Endothelial cell of umbilical vein (primary cell): ENCODE results near the gene RAP2A.

ENCODE experiments used
- CTCF ChIP-seq, 2 donors: IDR thresholded peaks; 1 replicate in 1 of 2; 2 replicates in 1 of 2; pipeline ENCODE4 v1.5.1; 2011; ENCODE audit warnings: low read length in 2 of 2, mild to moderate bottlenecking in 2 of 2, moderate library complexity in 2 of 2, control low read depth in 1 of 2, inconsistent platforms in 1 of 2, low read depth in 1 of 2; ENCODE audit not compliant: insufficient read depth in 1 of 2; ENCODE audit errors: extremely low read depth in 1 of 2
- EZH2 ChIP-seq: IDR thresholded peaks from 2 replicates; pipeline ENCODE4 v1.6.1; 2012; ENCODE audit warnings: borderline replicate concordance, low read depth, mild to moderate bottlenecking, moderate library complexity, low read length, inconsistent platforms; ENCODE audit not compliant: severe bottlenecking
- FOS ChIP-seq: IDR thresholded peaks from 2 replicates; pipeline ENCODE4 v1.6.1; 2011; ENCODE audit warnings: mild to moderate bottlenecking, low read length, moderate library complexity, borderline replicate concordance; ENCODE audit not compliant: insufficient read depth
- MAX ChIP-seq: IDR thresholded peaks from 2 replicates; pipeline ENCODE4 v1.6.1; 2011; ENCODE audit not compliant: insufficient read depth, insufficient read length
- POLR2A ChIP-seq: IDR thresholded peaks from 2 replicates; pipeline ENCODE4 v1.6.1; 2012; ENCODE audit warnings: low read depth, mild to moderate bottlenecking, control low read depth, low read length
- POLR2AphosphoS5 ChIP-seq: IDR thresholded peaks from 2 replicates; pipeline ENCODE4 v1.6.1; 2012; ENCODE audit warnings: low read depth, mild to moderate bottlenecking, control low read depth, low read length, moderate library complexity; ENCODE audit not compliant: insufficient read depth

GRCh38 chr13:97492684-97493371, 58.9 kb downstream of the RAP2A start:
- TF ChIP-seq CTCF (IDR thresholded peaks at IDR 0.05; ENCODE audit: extremely low read depth in 1 of 2, insufficient read depth in 1 of 2, low read depth in 1 of 2, low read length in 2 of 2) (no peak), POLR2AphosphoS5 (no peak), EZH2 (no peak), POLR2A (no peak), MAX (no peak), FOS (no peak)
